ENCODE data around the gene RAC2.

DNA sequence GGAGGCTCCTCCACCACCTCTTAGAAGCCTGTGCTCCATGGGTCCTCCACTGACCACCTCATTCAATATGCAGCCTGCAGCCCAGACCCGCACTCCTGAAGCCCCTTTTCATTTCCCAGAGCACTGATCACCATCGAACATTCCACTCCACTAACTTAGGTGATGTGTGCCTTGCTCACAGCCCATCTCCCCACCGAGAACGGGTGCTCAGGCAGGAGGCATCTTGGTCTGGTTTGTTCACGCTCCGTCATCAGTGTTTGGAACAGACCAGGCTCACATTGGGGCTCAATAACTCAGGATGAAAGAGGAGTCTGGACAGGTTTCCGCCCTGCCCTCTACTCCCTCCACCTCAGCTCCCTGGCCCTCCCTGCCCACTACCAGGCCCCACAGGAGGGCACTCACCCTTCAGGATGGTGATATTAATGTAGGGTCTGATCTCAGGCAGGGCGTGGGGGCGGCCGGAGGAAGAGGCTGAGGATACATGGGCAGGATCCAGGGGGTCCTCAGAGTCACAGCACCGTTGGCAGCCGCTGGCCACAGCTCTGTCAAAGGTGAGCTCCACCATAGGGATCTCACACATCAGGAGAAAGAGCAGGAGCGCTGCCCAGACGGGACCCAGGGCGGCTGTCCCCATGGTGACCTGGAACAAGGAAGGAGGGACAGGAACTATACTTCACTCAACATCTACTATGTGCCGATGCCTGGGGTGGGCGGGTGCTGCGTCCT, 59.1 kb downstream of the RAC2 start:
- TF ChIP-seq, protein P1, sequence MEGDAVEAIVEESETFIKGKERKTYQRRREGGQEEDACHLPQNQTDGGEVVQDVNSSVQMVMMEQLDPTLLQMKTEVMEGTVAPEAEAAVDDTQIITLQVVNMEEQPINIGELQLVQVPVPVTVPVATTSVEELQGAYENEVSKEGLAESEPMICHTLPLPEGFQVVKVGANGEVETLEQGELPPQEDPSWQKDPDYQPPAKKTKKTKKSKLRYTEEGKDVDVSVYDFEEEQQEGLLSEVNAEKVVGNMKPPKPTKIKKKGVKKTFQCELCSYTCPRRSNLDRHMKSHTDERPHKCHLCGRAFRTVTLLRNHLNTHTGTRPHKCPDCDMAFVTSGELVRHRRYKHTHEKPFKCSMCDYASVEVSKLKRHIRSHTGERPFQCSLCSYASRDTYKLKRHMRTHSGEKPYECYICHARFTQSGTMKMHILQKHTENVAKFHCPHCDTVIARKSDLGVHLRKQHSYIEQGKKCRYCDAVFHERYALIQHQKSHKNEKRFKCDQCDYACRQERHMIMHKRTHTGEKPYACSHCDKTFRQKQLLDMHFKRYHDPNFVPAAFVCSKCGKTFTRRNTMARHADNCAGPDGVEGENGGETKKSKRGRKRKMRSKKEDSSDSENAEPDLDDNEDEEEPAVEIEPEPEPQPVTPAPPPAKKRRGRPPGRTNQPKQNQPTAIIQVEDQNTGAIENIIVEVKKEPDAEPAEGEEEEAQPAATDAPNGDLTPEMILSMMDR (IDR thresholded peaks at IDR 0.05; ENCODE audit: low read depth, low read length): no peak
- no peak for TF ChIP-seq EZH2phosphoT487 (IDR thresholded peaks at IDR 0.05; ENCODE audit: low read depth)
